H1 (cell line): Measurements from ENCODE around the gene SLFN5. TPM values are rescaled to one million over a fixed set of nuclear protein-coding genes. Genes with fewer than 3 reads are reported as not detected.
A peak's percentile ranks its signal among the peaks of the same experiment; 100 is the strongest.

Experiments
- CTCF ChIA-PET: fragments of 300-600 bp; sonication (Branson Sonifier 250); formaldehyde crosslinking; loops from one replicate; lab custom pipeline; 2021; ENCODE audit not compliant: partially characterized antibody; lab: Charles Lee
- POLR2A ChIA-PET: fragments of 300-600 bp; sonication (Branson Sonifier 250); formaldehyde crosslinking; loops from one replicate; lab custom pipeline; 2021; ENCODE audit warnings: inconsistent platforms; ENCODE audit not compliant: partially characterized antibody; lab: Charles Lee
- DNase-seq, 2 experiments: peaks; one replicate each; pipeline versions ENCODE4 v3.0.0 to v3.0.0-alpha.2; 2010 to 2022; ENCODE audit warnings: low spot score in 2 of 2, low read depth in 1 of 2, mixed read lengths in 1 of 2
- FAIRE-seq: peaks from 2 replicates; lab custom pipeline; 2011; peaks lifted over from hg19 to GRCh38; lab: Jason Lieb, UNC
- H2AFZ ChIP-seq: 2 replicates; pipeline ENCODE4 v1.8.1; 2012; ENCODE audit warnings: low read length, inconsistent platforms
- H2AK5ac ChIP-seq: 2 replicates; pipeline ENCODE4 v1.6.1; 2013; ENCODE audit warnings: low read depth, low read length
- H2BK120ac ChIP-seq: replicated peaks from 2 replicates; pipeline ENCODE3; 2013; ENCODE audit warnings: low read depth, low read length, inconsistent platforms
- H2BK12ac ChIP-seq: 2 replicates; pipeline ENCODE4 v1.6.1; 2013; ENCODE audit warnings: low read depth, low read length
- H2BK15ac ChIP-seq: 2 replicates; pipeline ENCODE4 v1.6.1; 2013; ENCODE audit warnings: low read length
- H2BK20ac ChIP-seq: 2 replicates; pipeline ENCODE4 v1.6.1; 2013; ENCODE audit warnings: low read length
- H2BK5ac ChIP-seq: 2 replicates; pipeline ENCODE4 v1.6.1; 2013; ENCODE audit warnings: low read depth, low read length
- H3K14ac ChIP-seq: 2 replicates; pipeline ENCODE4 v1.6.1; 2013; ENCODE audit warnings: inconsistent platforms; ENCODE audit not compliant: insufficient read length
- H3K18ac ChIP-seq: 2 replicates; pipeline ENCODE4 v1.6.1; 2013; ENCODE audit warnings: low read length; ENCODE audit errors: extremely low read depth
- H3K23ac ChIP-seq: 2 replicates; pipeline ENCODE4 v1.6.1; 2013; ENCODE audit warnings: inconsistent platforms; ENCODE audit not compliant: insufficient read length
- H3K23me2 ChIP-seq: 2 replicates; pipeline ENCODE4 v1.6.1; 2013; ENCODE audit warnings: low read depth, low read length
- H3K27ac ChIP-seq: 2 replicates; pipeline ENCODE4 v1.6.1; 2011; ENCODE audit warnings: low read depth, low read length, inconsistent platforms
- H3K27me3 ChIP-seq, 4 experiments: replicated peaks in 1 of 4; 1 replicate in 1 of 4; 2 replicates in 3 of 4; pipeline versions ENCODE4 v1.6.1 to v1.8.1; 2011 to 2013; ENCODE audit warnings: low read length in 3 of 4, mild to moderate bottlenecking in 3 of 4, inconsistent platforms in 2 of 4, mixed read lengths in 2 of 4, moderate library complexity in 1 of 4; ENCODE audit not compliant: control insufficient read depth in 3 of 4, insufficient read depth in 3 of 4; ENCODE audit errors: extremely low read depth in 1 of 4
- H3K36me3 ChIP-seq, 4 experiments: 2 replicates each; pipeline versions ENCODE4 v1.6.1 to v1.8.1; 2011 to 2013; ENCODE audit warnings: mild to moderate bottlenecking in 4 of 4, low read length in 3 of 4, moderate library complexity in 2 of 4, control low read depth in 1 of 4, inconsistent platforms in 1 of 4; ENCODE audit not compliant: insufficient read depth in 4 of 4, control insufficient read depth in 2 of 4
- H3K4ac ChIP-seq: replicated peaks from 2 replicates; pipeline ENCODE3; 2013; ENCODE audit warnings: low read length, low read depth, mixed read lengths, inconsistent platforms; ENCODE audit not compliant: insufficient read length
- H3K4me1 ChIP-seq, 4 experiments: replicated peaks in 1 of 4; 1 replicate in 1 of 4; 2 replicates in 3 of 4; pipeline versions ENCODE4 v1.6.1 to v1.8.1; 2011 to 2013; ENCODE audit warnings: low read length in 3 of 4, inconsistent platforms in 2 of 4, mixed read lengths in 1 of 4; ENCODE audit not compliant: insufficient read depth in 4 of 4, control insufficient read depth in 3 of 4
- H3K4me2 ChIP-seq, 2 experiments: 2 replicates each; pipeline versions ENCODE4 v1.6.1 to v1.8.1; 2011 to 2013; ENCODE audit warnings: low read depth in 2 of 2, low read length in 2 of 2, control low read depth in 1 of 2, inconsistent platforms in 1 of 2, mild to moderate bottlenecking in 1 of 2; ENCODE audit not compliant: insufficient read depth in 1 of 2
- H3K4me3 ChIP-seq, 4 experiments: fragments of 200-600, 300-600 bp in 1 of 4; sonication (generic), shearing (Covaris generic), sonication (Bioruptor Twin) in 1 of 4; 2 replicates each; pipeline versions ENCODE4 v1.5.1 to v1.8.1; 2011 to 2016; ENCODE audit warnings: low read length in 4 of 4, low read depth in 3 of 4, control low read depth in 2 of 4, inconsistent platforms in 2 of 4, mild to moderate bottlenecking in 2 of 4, mixed read lengths in 1 of 4, moderate library complexity in 1 of 4; ENCODE audit not compliant: insufficient read depth in 2 of 4; ENCODE audit errors: extremely low read depth in 1 of 4
- H3K56ac ChIP-seq: replicated peaks from 2 replicates; pipeline ENCODE3; 2013; ENCODE audit warnings: low read depth, mild to moderate bottlenecking, mixed read lengths, low read length, inconsistent platforms; ENCODE audit not compliant: insufficient read length
- H3K79me1 ChIP-seq: 2 replicates; pipeline ENCODE4 v1.6.1; 2013; ENCODE audit warnings: low read depth, low read length, control low read depth
- H3K79me2 ChIP-seq, 2 experiments: 2 replicates each; pipeline versions ENCODE4 v1.6.1 to v1.8.1; 2012 to 2013; ENCODE audit warnings: low read length in 2 of 2, mild to moderate bottlenecking in 2 of 2, inconsistent platforms in 1 of 2; ENCODE audit not compliant: insufficient read depth in 2 of 2, control insufficient read depth in 1 of 2
- H3K9ac ChIP-seq, 4 experiments: replicated peaks in 1 of 4; 1 replicate in 1 of 4; 2 replicates in 3 of 4; pipeline versions ENCODE4 v1.6.1 to v1.8.1; 2011 to 2013; ENCODE audit warnings: low read depth in 3 of 4, low read length in 3 of 4, control low read depth in 2 of 4, mild to moderate bottlenecking in 2 of 4, moderate library complexity in 2 of 4, inconsistent platforms in 1 of 4; ENCODE audit errors: extremely low read depth in 1 of 4
- H3K9me3 ChIP-seq, 2 experiments: 2 replicates each; pipeline versions ENCODE4 v1.6.1 to v1.8.1; 2012 to 2013; ENCODE audit warnings: mild to moderate bottlenecking in 2 of 2, moderate library complexity in 2 of 2, control low read depth in 1 of 2, inconsistent platforms in 1 of 2, low read depth in 1 of 2, low read length in 1 of 2, mixed read lengths in 1 of 2; ENCODE audit not compliant: insufficient read depth in 2 of 2
- H4K20me1 ChIP-seq, 2 experiments: replicated peaks in 1 of 2; 2 replicates each; pipeline versions ENCODE3 to v1.8.1; 2011 to 2013; ENCODE audit warnings: inconsistent platforms in 2 of 2, low read length in 2 of 2, mild to moderate bottlenecking in 1 of 2; ENCODE audit not compliant: insufficient read depth in 2 of 2, control insufficient read depth in 1 of 2
- H4K5ac ChIP-seq: 2 replicates; pipeline ENCODE4 v1.6.1; 2013; ENCODE audit warnings: low read length, low read depth, mixed read lengths, inconsistent platforms; ENCODE audit not compliant: insufficient read length
- H4K8ac ChIP-seq: 2 replicates; pipeline ENCODE4 v1.8.0; 2013; ENCODE audit warnings: mild to moderate bottlenecking, moderate library complexity, low read length, inconsistent platforms; ENCODE audit not compliant: insufficient read depth; ENCODE audit errors: extremely low read depth
- H4K91ac ChIP-seq: replicated peaks from 2 replicates; pipeline ENCODE3; 2013; ENCODE audit warnings: low read length, mixed read lengths, inconsistent platforms; ENCODE audit not compliant: insufficient read length
- KDM1A ChIP-seq: fragments of 200-600, 300-600 bp; sonication (generic); IDR thresholded peaks from 2 replicates; pipeline ENCODE4 v1.7.1; 2016; ENCODE audit warnings: mild to moderate bottlenecking, low read length, borderline replicate concordance
- MAFK ChIP-seq: IDR thresholded peaks from 2 replicates; pipeline ENCODE4 v1.6.1; 2012; ENCODE audit warnings: low read depth, mild to moderate bottlenecking, improper control_type of control experiment, low read length
- RFX5 ChIP-seq: IDR thresholded peaks from 2 replicates; pipeline ENCODE4 v1.6.1; 2011; ENCODE audit warnings: low read depth, low read length, improper control_type of control experiment, borderline replicate concordance
- SRF ChIP-seq: IDR thresholded peaks from 2 replicates; pipeline ENCODE4 v1.6.1; 2011; ENCODE audit warnings: mild to moderate bottlenecking, low read depth, low read length, moderate library complexity
- TAF1 ChIP-seq: IDR thresholded peaks from 2 replicates; pipeline ENCODE4 v1.6.1; 2011; ENCODE audit warnings: mild to moderate bottlenecking, low read depth, low read length
- TAF7 ChIP-seq: optimal IDR thresholded peaks from 2 replicates; pipeline ENCODE3; 2011; ENCODE audit warnings: low read depth, mild to moderate bottlenecking, inconsistent platforms, low read length, moderate library complexity, borderline replicate concordance
- TBP ChIP-seq: IDR thresholded peaks from 2 replicates; pipeline ENCODE4 v1.6.1; 2011; ENCODE audit warnings: low read depth, low read length, improper control_type of control experiment
- WGBS, 2 experiments: shearing (Covaris generic) in 1 of 2; methylation state at CpG; one replicate each; pipeline versions ENCODE4 v1.1.6 to v1.1.7; 2013 to 2015; ENCODE audit warnings: low lambda C conversion rate in 2 of 2, mixed read lengths in 2 of 2, inconsistent platforms in 1 of 2, low coverage in 1 of 2, missing lambda C conversion rate in 1 of 2; ENCODE audit not compliant: insufficient replicate concordance in 2 of 2, insufficient coverage in 1 of 2, insufficient read length in 1 of 2; ENCODE audit errors: extremely low coverage in 1 of 2, missing lambda C conversion rate in 1 of 2; 5-methylcytosine and 5-hydroxymethylcytosine counted together
- long read RNA-seq, 2 experiments: library from RNA in 1 of 2; library from capped mRNA in 1 of 2; stranded (forward); transcript quantifications; one replicate each; pipeline ENCODE4 v2.0.0, GENCODE V29; 2021; ENCODE audit warnings: inconsistent platforms in 1 of 2
- polyA minus RNA-seq, 3 experiments: library from RNA; depleted of rRNA, polyadenylated mRNA; stranded (reverse); fragments of >200 nt; gene quantifications; 1 replicate in 2 of 3; 2 replicates in 1 of 3; pipeline ENCODE4 v1.2.3, GENCODE V29; 2011
- polyA plus RNA-seq, 7 experiments: library from polyadenylated mRNA; depleted of rRNA in 3 of 7; stranded (reverse) in 5 of 7; unstranded in 2 of 7; fragments of >200 nt in 5 of 7; fragments of 200-250 nt in 2 of 7; gene quantifications; 1 replicate in 5 of 7; 2 replicates in 1 of 7; 4 replicates in 1 of 7; pipeline versions ENCODE4 v1.2.1 to v1.2.3, GENCODE V29; 2011 to 2013; ENCODE audit warnings: missing spikeins in 2 of 7, mixed read lengths in 2 of 7
- total RNA-seq: library from RNA; stranded (reverse); fragmentation: NEBNext Ultra II Directional; extraction: Animal tissue kit (Norgen Biotek cat#: 25700); gene quantifications from 2 replicates; pipeline ENCODE4 v1.2.1, GENCODE V29; 2021
- TF ChIP-seq, protein P1 (sequence below): IDR thresholded peaks from 2 replicates; pipeline ENCODE4 v1.6.1; 2011; ENCODE audit warnings: low read length, improper control_type of control experiment

Gene SLFN5
- total RNA-seq (2.6 and 3.0 TPM in 2 replicates), polyA plus RNA-seq (2011; rRNA removed) (0.86 and 0.96 TPM in 2 replicates), polyA minus RNA-seq (2011; rRNA and poly(A)+ RNA removed) (4.1 and 4.3 TPM in 2 replicates)
- 1.7 TPM for polyA plus RNA-seq (2011; cell fraction: cytosol; rRNA removed)
- 1.4 TPM for polyA plus RNA-seq (2011; cell fraction: nucleus; rRNA removed)
- 2.1 to 3.7 TPM (median 2.3 TPM) in 4 replicates for polyA plus RNA-seq (2012, experiment 1 of 2)
- 0.08 TPM for polyA plus RNA-seq (2012, experiment 2 of 2)
- polyA plus RNA-seq (2013, experiment 1 of 2) = 2.2 TPM
- 2.1 TPM for polyA plus RNA-seq (2013, experiment 2 of 2)
- polyA minus RNA-seq (2011; cell fraction: cytosol; rRNA and poly(A)+ RNA removed) = 1.5 TPM
- polyA minus RNA-seq (2011; cell fraction: nucleus; rRNA and poly(A)+ RNA removed) = 4.8 TPM
- long read RNA-seq, experiment 1, partial matches to known transcripts = 1 of 1 reads
- long read RNA-seq, experiment 1, other reads (novel, unspliced or antisense) = 0 of 1 reads
- long read RNA-seq, experiment 2, partial matches to known transcripts = 0 of 1 reads
- long read RNA-seq, experiment 2, other reads (novel, unspliced or antisense) = 1 of 1 reads

DNA sequence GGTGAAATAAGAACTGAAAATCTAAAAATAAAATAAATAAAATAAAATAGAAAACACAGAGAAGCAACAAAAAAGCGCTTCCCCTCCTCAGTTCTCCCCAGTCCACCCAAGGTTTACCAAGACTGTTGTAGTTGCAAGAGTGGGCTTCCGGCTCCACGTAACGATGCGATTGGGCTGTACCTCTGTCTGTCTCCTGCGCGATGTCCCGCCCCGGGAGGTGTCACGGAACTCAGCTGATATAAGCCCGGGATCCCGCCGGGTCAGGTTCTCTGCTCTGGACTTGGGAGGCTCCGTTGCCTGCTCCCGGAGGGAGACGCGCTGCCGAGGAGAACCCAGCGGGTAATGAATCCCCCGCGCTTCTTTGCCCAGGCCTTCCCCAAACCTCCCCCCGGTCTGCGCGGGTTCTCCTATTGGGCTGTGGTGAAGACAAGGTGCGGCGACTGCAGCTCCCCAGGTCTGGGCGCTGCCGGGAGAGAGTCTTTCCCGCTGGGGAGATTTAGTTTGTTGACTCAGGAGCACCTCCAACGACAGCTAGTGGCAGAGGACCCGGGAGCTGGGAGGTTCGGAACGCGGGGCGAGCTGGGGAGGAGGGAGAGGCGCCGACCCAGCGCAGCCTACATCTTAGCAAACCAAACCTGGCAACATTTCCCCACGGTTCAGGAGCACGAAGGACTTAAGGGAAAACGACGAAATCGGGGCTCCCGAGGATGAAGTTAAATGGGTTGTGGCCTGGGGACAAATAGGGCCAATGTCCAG lies at the start of gene SLFN5:
Gene SLFN5, plus strand, starts transcription at position 268 of the 756 bp plus-strand sequence. CDS start 15,619 bp downstream, outside the sequence.
- Histone ChIP-seq H3K9me3 (no peaks in the 10 kb centered on the region), H3K27ac (no peak within 1 kb of the TSS), H3K36me3 (no peaks in the 10 kb centered on the region), H3K9ac (peak within 1 kb of the TSS in 3 of 4 experiments; percentile 16 to 63 (median 40); a peak in 4 of 7 replicates), H4K5ac (no peak within 1 kb of the TSS), H2BK20ac (no peak within 1 kb of the TSS), H3K79me2 (no peaks in the 10 kb centered on the region), H3K4me3 (peak within 1 kb of the TSS; percentile 40 to 79 (median 74)), H3K79me1 (no peaks in the 10 kb centered on the region), H3K56ac (peak within 1 kb of the TSS; percentile 35), H4K91ac (no peak within 1 kb of the TSS), H4K8ac (0 out of 2 replicates have a peak within 1 kb of the TSS, but pooled peaks have one; percentile 30), H2BK12ac (peak within 1 kb of the TSS; percentile 53; the same call in 1 of the 2 replicates), H3K14ac (no peak within 1 kb of the TSS), H3K23me2 (peaks cover 7% of the 10 kb centered on the region), H3K23ac (no peak within 1 kb of the TSS), H3K27me3 (peaks cover 0 to 7% (median 3%) of the 10 kb centered on the region in 4 experiments; a peak in 5 of 7 replicates), H2AFZ (peak within 1 kb of the TSS; percentile 78), H2AK5ac (no peak within 1 kb of the TSS), H3K4me2 (peak within 1 kb of the TSS; percentile 88 to 97), H3K4ac (no peak within 1 kb of the TSS), H2BK5ac (no peak within 1 kb of the TSS), H2BK120ac (no peak within 1 kb of the TSS), H3K4me1 (peaks cover 4 to 15% (median 7%) of the 10 kb centered on the region in 4 experiments), H3K18ac (no peak within 1 kb of the TSS), H2BK15ac (no peak within 1 kb of the TSS), H4K20me1 (no peaks in the 10 kb centered on the region)
- DNase-seq (peak; percentile 69 to 97), FAIRE-seq (no peak)
- WGBS, 2 experiments = 3% methylated on average over 44 of the region's 44 CpGs; no CpG with 5 or more reads in 1 of the 2 experiments
- POLR2A ChIA-PET = interaction anchor here (0.6 to 1.2 kb wide), 5 partner anchors 9 to 218 kb away, joined by 3 to 6 read pairs (median 3); no protein-coding TSS in a partner anchor
- CTCF ChIA-PET = interaction anchor here (0.8 to 1.0 kb wide), 4 partner anchors 15 to 291 kb away, joined by 3 read pairs; no protein-coding TSS in a partner anchor
- TF ChIP-seq MAFK (no peak), RFX5 (no peak), KDM1A (no peak), TAF1 (peak; percentile 60), TBP (peak; percentile 82; the same call in 1 of the 2 replicates), TAF7 (peak; percentile 47), SRF (no peak)
- TF ChIP-seq, protein P1, sequence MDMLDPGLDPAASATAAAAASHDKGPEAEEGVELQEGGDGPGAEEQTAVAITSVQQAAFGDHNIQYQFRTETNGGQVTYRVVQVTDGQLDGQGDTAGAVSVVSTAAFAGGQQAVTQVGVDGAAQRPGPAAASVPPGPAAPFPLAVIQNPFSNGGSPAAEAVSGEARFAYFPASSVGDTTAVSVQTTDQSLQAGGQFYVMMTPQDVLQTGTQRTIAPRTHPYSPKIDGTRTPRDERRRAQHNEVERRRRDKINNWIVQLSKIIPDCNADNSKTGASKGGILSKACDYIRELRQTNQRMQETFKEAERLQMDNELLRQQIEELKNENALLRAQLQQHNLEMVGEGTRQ = no peak
